NCI-H345 treated with DMSO at 0.1 percent for 48 hours (cell line): ENCODE results near the gene REPIN1.

Source experiments
- DNase-seq: peaks from one replicate; lab custom pipeline; 2025; ENCODE audit not compliant: unreplicated experiment; lab: John Stamatoyannopoulos, UW

REPIN1 gene

GRCh38 chr7:150336746-150337145 lies 31.9 kb upstream of the REPIN1 start:
- no peak for DNase-seq

GRCh38 chr7:150337179-150337578 lies 31.4 kb upstream of the REPIN1 start:
- DNase-seq = no peak

- no peak for DNase-seq
These were observed 31.0 kb upstream of the REPIN1 start for GRCh38 chr7:150337659-150338081.

GRCh38 chr7:150338166-150338829 lies 30.3 kb upstream of the REPIN1 start:
- no peak for DNase-seq

- DNase-seq = no peak
These were observed 29.2 kb upstream of the REPIN1 start for GRCh38 chr7:150339409-150339809.

- DNase-seq = no peak
These were observed 28.4 kb upstream of the REPIN1 start for GRCh38 chr7:150340024-150340749.

GRCh38 chr7:150340875-150341262 lies 27.8 kb upstream of the REPIN1 start:
- DNase-seq = no peak

GRCh38 chr7:150341263-150342120 lies 27.1 kb upstream of the REPIN1 start, which contains the start of gene RARRES2:
RARRES2 (minus strand) TSS chr7:150341629; CDS start chr7:150340609, 1,020 bp downstream.
- no peak for DNase-seq

- DNase-seq = no peak
These were observed 26.6 kb upstream of the REPIN1 start for GRCh38 chr7:150342121-150342408.

GRCh38 chr7:150343225-150343624 lies 25.4 kb upstream of the REPIN1 start:
- DNase-seq = no peak

- no peak for DNase-seq
These were observed 24.3 kb upstream of the REPIN1 start for GRCh38 chr7:150344299-150344698.

GRCh38 chr7:150345012-150345411 lies 23.6 kb upstream of the REPIN1 start:
- DNase-seq = no peak

GRCh38 chr7:150346922-150347321 lies 21.7 kb upstream of the REPIN1 start:
- DNase-seq = no peak

GRCh38 chr7:150351587-150352194 lies 16.9 kb upstream of the REPIN1 start:
- DNase-seq = no peak

- no peak for DNase-seq
These were observed 13.0 kb upstream of the REPIN1 start for GRCh38 chr7:150355666-150356059.

- DNase-seq = no peak
These were observed 12.2 kb upstream of the REPIN1 start for GRCh38 chr7:150356265-150356897.

GRCh38 chr7:150357270-150357669 lies 11.4 kb upstream of the REPIN1 start:
- no peak for DNase-seq

GRCh38 chr7:150357771-150358427 lies 10.7 kb upstream of the REPIN1 start:
- no peak for DNase-seq

- DNase-seq = no peak
These were observed 10.2 kb upstream of the REPIN1 start for GRCh38 chr7:150358433-150358832.

GRCh38 chr7:150358988-150359621 lies 9.5 kb upstream of the REPIN1 start:
- DNase-seq = no peak
